HepG2 (cell line): Measurements from ENCODE around the gene PARP8. TPM values are rescaled to one million over a fixed set of nuclear protein-coding genes. Genes with fewer than 3 reads are reported as not detected.

Experiments used
- ATAC-seq: fragments of 200-7000 bp; cut with Tn5 transposase; 3 replicates; pipeline ENCODE4 v1.9.1; 2020; ENCODE audit warnings: mild to moderate bottlenecking, moderate library complexity
- BruUV-seq: library from RNA; stranded (reverse); fragments of 400-500 nt; replicated peaks from 2 replicates; lab custom pipeline; 2021; lab: Mats Ljungman, UMichigan
- CTCF ChIA-PET: fragments of 300-600 bp; formaldehyde crosslinking; extraction: SDS; loops from one replicate; lab custom pipeline; 2021; ENCODE audit warnings: low total read pairs, inconsistent platforms, low intra/inter-chr PET ratio; lab: Yijun Ruan, JAX
- POLR2A ChIA-PET: fragments of 350-600 bp; sonication (Branson Sonifier 250); formaldehyde crosslinking; loops from one replicate; lab custom pipeline; 2020; ENCODE audit warnings: antibody characterized with exemption, inconsistent platforms; lab: Yijun Ruan, JAX
- DNase-seq: peaks from one replicate; pipeline ENCODE4 v3.0.0-alpha.2; 2015; ENCODE audit warnings: low spot score
- FAIRE-seq: peaks from 3 replicates; lab custom pipeline; 2011; peaks lifted over from hg19 to GRCh38; lab: Jason Lieb, UNC
- H2AFZ ChIP-seq: one replicate; pipeline ENCODE4 v1.6.1; 2011; ENCODE audit warnings: low read length, inconsistent platforms
- H3K27ac ChIP-seq: fragments of 300-600 bp; 3 replicates; pipeline ENCODE4 v1.8.0; 2011; ENCODE audit warnings: mixed run types, mild to moderate bottlenecking, mixed read lengths, low read length, inconsistent platforms; ENCODE audit not compliant: insufficient read depth; ENCODE audit errors: extremely low read length
- H3K27me3 ChIP-seq, 2 experiments: fragments of 200-600 bp in 1 of 2; 2 replicates in 1 of 2; 3 replicates in 1 of 2; pipeline versions ENCODE4 v1.6.0 to v1.8.0; 2011; ENCODE audit warnings: low read length in 2 of 2, mild to moderate bottlenecking in 2 of 2, moderate library complexity in 2 of 2, inconsistent platforms in 1 of 2; ENCODE audit not compliant: insufficient read depth in 2 of 2, control insufficient read depth in 1 of 2
- H3K36me3 ChIP-seq, 2 experiments: fragments of 200-600 bp in 1 of 2; replicated peaks in 1 of 2; 2 replicates in 1 of 2; 3 replicates in 1 of 2; pipeline versions ENCODE4 v1.5.1 to v1.8.0; 2011; ENCODE audit warnings: low read length in 2 of 2, inconsistent platforms in 1 of 2; ENCODE audit not compliant: insufficient read depth in 2 of 2, control insufficient read depth in 1 of 2
- H3K4me1 ChIP-seq: 2 replicates; pipeline ENCODE4 v1.5.1; 2012; ENCODE audit warnings: low read length, inconsistent platforms; ENCODE audit not compliant: insufficient read depth
- H3K4me2 ChIP-seq: 2 replicates; pipeline ENCODE4 v1.6.0; 2011; ENCODE audit warnings: low read depth, low read length, inconsistent platforms
- H3K4me3 ChIP-seq, 3 experiments: fragments of 200-600 bp in 1 of 3; sonication (generic), shearing (Covaris generic) in 1 of 3; replicated peaks in 1 of 3; 2 replicates each; pipeline ENCODE4 v1.5.1; 2011 to 2016; ENCODE audit warnings: low read length in 3 of 3, inconsistent platforms in 2 of 3, low read depth in 2 of 3, mild to moderate bottlenecking in 2 of 3, control low read depth in 1 of 3, mixed read lengths in 1 of 3; ENCODE audit not compliant: insufficient read depth in 1 of 3
- H3K79me2 ChIP-seq: one replicate; pipeline ENCODE4 v1.6.1; 2011; ENCODE audit warnings: low read length, inconsistent platforms; ENCODE audit not compliant: insufficient read depth
- H3K9ac ChIP-seq: 2 replicates; pipeline ENCODE4 v1.6.0; 2011; ENCODE audit warnings: mild to moderate bottlenecking, low read depth, low read length, inconsistent platforms; ENCODE audit not compliant: insufficient read depth
- H3K9me3 ChIP-seq: 2 replicates; pipeline ENCODE4 v1.5.1; 2012; ENCODE audit warnings: mild to moderate bottlenecking, low read length
- H4K20me1 ChIP-seq: 2 replicates; pipeline ENCODE4 v1.6.0; 2011; ENCODE audit warnings: inconsistent platforms, mild to moderate bottlenecking, low read length, moderate library complexity; ENCODE audit not compliant: insufficient read depth
- GPN1 ChIP-seq: sonication (generic); formaldehyde crosslinking; IDR thresholded peaks from 2 replicates; pipeline ENCODE4 v1.5.1; 2020; ENCODE audit warnings: missing genetic modification reagents, borderline replicate concordance
- NCOA2 ChIP-seq: sonication (generic); formaldehyde crosslinking; IDR thresholded peaks from 2 replicates; pipeline ENCODE4 v1.8.0; 2022; ENCODE audit warnings: inconsistent platforms
- NR3C1 ChIP-seq: sonication (generic); formaldehyde crosslinking; IDR thresholded peaks from 2 replicates; pipeline ENCODE4 v1.4.0; 2020; ENCODE audit warnings: missing genetic modification reagents
- SCMH1 ChIP-seq: sonication (generic); formaldehyde crosslinking; IDR thresholded peaks from 2 replicates; pipeline ENCODE4 v1.9.0; 2021; ENCODE audit warnings: missing genetic modification reagents, mild to moderate bottlenecking, borderline replicate concordance
- SNAI1 ChIP-seq: sonication (generic); formaldehyde crosslinking; IDR thresholded peaks from 2 replicates; pipeline ENCODE4 v1.5.0; 2020; ENCODE audit warnings: mild to moderate bottlenecking, missing genetic modification reagents, borderline replicate concordance
- ZFP37 ChIP-seq: sonication (generic); formaldehyde crosslinking; IDR thresholded peaks from 2 replicates; pipeline ENCODE4 v1.4.0; 2020; ENCODE audit warnings: missing genetic modification reagents, borderline replicate concordance
- ZNF207 ChIP-seq: fragments of 450-650 bp; IDR thresholded peaks from 2 replicates; pipeline ENCODE4 v1.6.1; 2016; ENCODE audit warnings: antibody characterized with exemption, borderline replicate concordance
- ZNF224 ChIP-seq: sonication (generic); formaldehyde crosslinking; IDR thresholded peaks from 2 replicates; pipeline ENCODE4 v1.5.0; 2020; ENCODE audit warnings: mild to moderate bottlenecking, missing genetic modification reagents
- ZNF230 ChIP-seq: sonication (generic); formaldehyde crosslinking; IDR thresholded peaks from 2 replicates; pipeline ENCODE4 v1.4.0; 2020; ENCODE audit warnings: mild to moderate bottlenecking, missing genetic modification reagents
- ZNF24 ChIP-seq: fragments of 450-650 bp; IDR thresholded peaks from 2 replicates; pipeline ENCODE4 v1.6.1; 2017; ENCODE audit warnings: antibody characterized with exemption, mild to moderate bottlenecking
- ZNF530 ChIP-seq: sonication (generic); formaldehyde crosslinking; IDR thresholded peaks from 2 replicates; pipeline ENCODE4 v1.5.0; 2020; ENCODE audit warnings: low read depth, mild to moderate bottlenecking, missing genetic modification reagents
- ZNF577 ChIP-seq: sonication (generic); formaldehyde crosslinking; IDR thresholded peaks from 2 replicates; pipeline ENCODE4 v1.4.0; 2020; ENCODE audit warnings: mild to moderate bottlenecking, low read depth, missing genetic modification reagents, borderline replicate concordance
- ZNF598 ChIP-seq: sonication (generic); formaldehyde crosslinking; IDR thresholded peaks from 2 replicates; pipeline ENCODE4 v1.5.1; 2020; ENCODE audit warnings: mild to moderate bottlenecking, missing genetic modification reagents, borderline replicate concordance
- ZNF709 ChIP-seq: sonication (generic); formaldehyde crosslinking; IDR thresholded peaks from 2 replicates; pipeline ENCODE4 v1.5.0; 2020; ENCODE audit warnings: mild to moderate bottlenecking, missing genetic modification reagents
- ZNF766 ChIP-seq: sonication (generic); formaldehyde crosslinking; IDR thresholded peaks from 2 replicates; pipeline ENCODE4 v1.5.0; 2020; ENCODE audit warnings: missing genetic modification reagents, borderline replicate concordance
- ZNF777 ChIP-seq: sonication (generic); formaldehyde crosslinking; IDR thresholded peaks from 2 replicates; pipeline ENCODE4 v1.4.0; 2020; ENCODE audit warnings: missing genetic modification reagents
- ZNF780A ChIP-seq: sonication (generic); formaldehyde crosslinking; IDR thresholded peaks from 2 replicates; pipeline ENCODE4 v1.8.0; 2022; ENCODE audit warnings: mild to moderate bottlenecking, missing genetic modification reagents, moderate library complexity
- WGBS: methylation state at CpG from one replicate; pipeline ENCODE4 v1.1.6; 2017; ENCODE audit warnings: low lambda C conversion rate; 5-methylcytosine and 5-hydroxymethylcytosine counted together
- in situ Hi-C: cut with HindIII; loops from 2 replicates; pipeline ENCODE4 v1.10.0; 2017; ENCODE audit warnings: low pct_unique_long_range_greater_than_20kb; ENCODE audit not compliant: extremely low pct_ligation_motif_present
- intact Hi-C: fragments of 100-400 bp; cut with micrococcal nuclease; formaldehyde crosslinking; loops from one replicate; pipeline ENCODE4 v1.10.0; 2022; ENCODE audit not compliant: unreplicated experiment
- polyA plus RNA-seq, 8 experiments: library from polyadenylated mRNA; depleted of rRNA in 3 of 8; stranded (reverse) in 7 of 8; unstranded in 1 of 8; fragments of >200 nt; fragmentation: Illumina TruSeq in 4 of 8; extraction: Trizol in 4 of 8; gene quantifications; 2 replicates each; pipeline versions ENCODE4 v1.2.1 to v1.2.3, GENCODE V29; 2011 to 2016; ENCODE audit warnings: low read depth in 4 of 8, missing spikeins in 1 of 8, mixed read lengths in 1 of 8; ENCODE audit not compliant: insufficient read depth in 1 of 8
- total RNA-seq, 5 experiments: library from RNA; depleted of rRNA; stranded (reverse); fragments of >200 nt; fragmentation: Illumina TruSeq; extraction: Trizol; gene quantifications; 2 replicates each; pipeline ENCODE4 v1.2.3, GENCODE V29; 2016; ENCODE audit warnings: low read depth in 1 of 5
- TF ChIP-seq, protein P1 (sequence below): sonication (generic); formaldehyde crosslinking; IDR thresholded peaks from 2 replicates; pipeline ENCODE4 v1.8.0; 2022; ENCODE audit warnings: missing genetic modification reagents, low read depth, mild to moderate bottlenecking, borderline replicate concordance

Gene PARP8
- total and polyA plus RNA-seq, 2 of the 13 experiments (the other 11 are each of a cell fraction or from before 2014, with no cell fraction given): 0.11 to 0.29 TPM

DNA sequence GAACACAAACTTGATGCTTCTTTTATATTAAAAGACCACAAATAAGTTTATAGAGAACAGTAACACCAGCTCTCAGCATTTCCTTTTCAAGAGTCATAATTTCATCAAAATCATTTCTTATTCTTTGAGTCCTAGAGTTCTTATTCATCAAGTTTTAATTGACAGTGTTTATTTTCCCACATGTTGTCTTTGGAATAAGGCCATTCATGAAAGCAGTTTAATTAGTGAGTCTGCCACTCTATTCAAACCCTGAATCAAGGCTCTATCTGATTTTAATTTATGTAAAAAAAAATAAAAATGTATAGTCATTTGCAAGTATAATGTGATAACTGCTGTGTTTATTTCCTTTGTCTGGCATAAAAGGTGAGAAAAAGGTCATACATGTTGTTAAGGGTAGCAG is 176.7 kb downstream of the PARP8 start (continued):
- TF ChIP-seq ZNF207: no peak

DNA sequence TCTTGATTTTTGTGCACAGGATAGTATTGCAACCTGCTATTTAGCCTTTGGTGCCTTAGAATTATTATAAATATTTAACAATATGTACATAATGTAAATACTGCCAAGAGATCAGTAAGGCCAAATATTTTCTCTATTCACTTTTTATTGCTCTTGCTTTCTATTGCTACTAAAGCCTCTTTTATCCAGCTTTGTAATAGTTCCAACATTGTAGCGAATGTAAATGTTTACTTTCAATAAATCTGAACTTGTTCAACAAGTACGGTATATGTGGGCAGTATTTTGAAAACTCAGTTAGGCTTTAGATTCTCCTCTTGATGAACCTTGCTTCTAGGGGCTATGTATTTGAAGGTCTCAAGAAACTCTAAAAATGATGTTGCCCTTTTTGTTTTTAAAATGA is 179.8 kb downstream of the PARP8 start:
- Histone ChIP-seq H3K4me2 (no peak overlapping the region), H3K36me3 (no peaks in the 10 kb centered on the region), H3K27ac (no peak overlapping the region), H3K79me2 (no peaks in the 10 kb centered on the region), H3K4me1 (0 out of 2 replicates have a peak, but pooled peaks cover 8% of the 10 kb centered on the region), H3K27me3 (no peaks in the 10 kb centered on the region), H4K20me1 (no peaks in the 10 kb centered on the region), H3K9me3 (no peaks in the 10 kb centered on the region), H2AFZ (no peak overlapping the region), H3K4me3 (no peak overlapping the region), H3K9ac (no peak overlapping the region)
- POLR2A ChIA-PET: no interaction called here
- intact Hi-C loops (no loop called here), in situ Hi-C loops (no loop called here)
- FAIRE-seq (no peak), DNase-seq (no peak), ATAC-seq (no peak)
- TF ChIP-seq ZNF780A (CRISPR knock-in tag) (no peak), ZNF230 (CRISPR knock-in tag) (no peak), NCOA2 (CRISPR knock-in tag) (no peak), ZFP37 (no peak)
- no TSS peak for BruUV-seq
- WGBS: 18% methylated on average over 2 of the region's 2 CpGs
- CTCF ChIA-PET: no interaction called here

DNA sequence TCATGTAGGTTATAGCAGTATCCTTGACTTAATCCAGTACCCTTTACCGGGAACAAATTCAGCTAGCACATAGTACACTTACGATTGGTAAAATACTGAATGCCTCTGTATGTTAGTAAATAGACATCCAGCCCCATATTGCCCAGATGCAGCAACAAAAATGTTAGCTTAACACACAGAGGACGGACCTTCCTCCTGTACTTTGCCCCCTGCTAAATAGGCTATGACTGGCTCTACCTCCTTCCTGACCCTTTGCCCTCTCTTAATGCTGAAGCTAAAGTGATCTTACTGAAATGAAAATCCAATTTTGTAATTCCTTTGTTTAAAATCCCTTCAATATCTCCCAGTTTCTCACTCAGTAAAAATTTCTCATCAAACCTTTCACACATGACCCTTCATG is 183.1 kb downstream of the PARP8 start:
- Histone ChIP-seq H3K9me3 (no peaks in the 10 kb centered on the region), H3K79me2 (no peaks in the 10 kb centered on the region), H3K27me3 (no peaks in the 10 kb centered on the region), H3K9ac (no peak overlapping the region), H2AFZ (no peak overlapping the region), H3K27ac (no peak overlapping the region), H3K4me3 (no peak overlapping the region), H4K20me1 (no peaks in the 10 kb centered on the region), H3K4me2 (no peak overlapping the region), H3K4me1 (0 out of 2 replicates have a peak, but pooled peaks cover 8% of the 10 kb centered on the region), H3K36me3 (no peaks in the 10 kb centered on the region)
- ATAC-seq (peak; percentile 49), FAIRE-seq (no peak), DNase-seq (peak; percentile 2)
- intact Hi-C loops (no loop called here), in situ Hi-C loops (no loop called here)
- 0% methylated on average over 3 of the region's 3 CpGs for WGBS
- ChIA-PET CTCF (no interaction called here), POLR2A (no interaction called here)
- no peak for TF ChIP-seq ZNF777 (CRISPR knock-in tag)
- no peak for TF ChIP-seq ZNF24
- no peak for TF ChIP-seq ZNF598 (CRISPR knock-in tag)
- TF ChIP-seq GPN1: no peak
- no peak for TF ChIP-seq SNAI1
- no peak for TF ChIP-seq SCMH1 (CRISPR knock-in tag)
- no peak for TF ChIP-seq ZNF766 (CRISPR knock-in tag)
- TF ChIP-seq NR3C1 (CRISPR knock-in tag): no peak
- TF ChIP-seq, protein P1, sequence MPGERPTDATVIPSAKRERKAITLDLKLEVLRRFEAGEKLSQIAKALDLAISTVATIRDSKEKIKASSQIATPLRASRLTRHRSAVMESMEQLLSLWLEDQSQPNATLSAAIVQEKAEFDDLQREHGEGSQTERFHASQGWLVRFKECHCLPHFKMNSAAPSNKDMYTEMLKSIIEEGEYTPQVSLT (CRISPR knock-in tag): no peak
- no peak for TF ChIP-seq ZNF530 (CRISPR knock-in tag)
- TF ChIP-seq ZNF709 (CRISPR knock-in tag): no peak
- TF ChIP-seq ZNF577: no peak
- no peak for TF ChIP-seq ZNF224 (CRISPR knock-in tag)
- BruUV-seq: no TSS peak
